Large intestine (tissue), 12 donors: Measurements from ENCODE around the gene CDH12. TPM values are rescaled to one million over a fixed set of nuclear protein-coding genes. Genes with fewer than 3 reads are reported as not detected.
"Not testable (repeated sequence)": the region's sequence is repeated elsewhere in the genome, so short reads cannot be mapped to it uniquely, and the experiment has no call there.

Source experiments
- DNase-seq, 2 donors: peaks; one replicate each; pipeline versions ENCODE4 v3.0.0 to v3.0.0-alpha.2; 2013
- H3K27ac ChIP-seq: one replicate; pipeline ENCODE4 v1.5.1; 2013; ENCODE audit warnings: low read length
- H3K27me3 ChIP-seq: 2 replicates; pipeline ENCODE4 v1.6.1; 2013; ENCODE audit warnings: low read length; ENCODE audit not compliant: control insufficient read depth, insufficient read depth
- H3K36me3 ChIP-seq: 2 replicates; pipeline ENCODE4 v1.6.1; 2013; ENCODE audit warnings: low read length; ENCODE audit not compliant: control insufficient read depth, insufficient read depth
- H3K4me1 ChIP-seq: one replicate; pipeline ENCODE4 v1.6.1; 2013; ENCODE audit warnings: low read length; ENCODE audit not compliant: control insufficient read depth, insufficient read depth
- H3K4me3 ChIP-seq: one replicate; pipeline ENCODE4 v1.5.1; 2013; ENCODE audit warnings: low read length
- H3K9me3 ChIP-seq: one replicate; pipeline ENCODE4 v1.6.1; 2013; ENCODE audit warnings: mild to moderate bottlenecking, low read depth, low read length, moderate library complexity; ENCODE audit not compliant: control insufficient read depth
- WGBS: methylation state at CpG from one replicate; pipeline ENCODE4 v1.1.5; 2013; ENCODE audit warnings: low lambda C conversion rate; ENCODE audit not compliant: insufficient coverage; 5-methylcytosine and 5-hydroxymethylcytosine counted together
- long read RNA-seq, 11 donors: transcript quantifications; one replicate each; lab custom pipeline, GENCODE V29; 2026
- polyA plus RNA-seq: library from polyadenylated mRNA; unstranded; fragments of 120-200 nt; gene quantifications from one replicate; pipeline ENCODE4 v1.2.1, GENCODE V29; 2013

The CDH12 gene
- polyA plus RNA-seq: 1.1 TPM
- long read RNA-seq, donor 1: 0 reads
- long read RNA-seq, donor 2: 0 reads
- long read RNA-seq, donor 3, partial matches to known transcripts: 0 of 1 reads
- long read RNA-seq, donor 3, other reads (novel, unspliced or antisense): 0 of 1 reads
- long read RNA-seq, donor 4: 0 reads
- long read RNA-seq, donor 5: 0 reads
- long read RNA-seq, donor 6: 0 reads
- long read RNA-seq, donor 7: 0 reads
- long read RNA-seq, donor 8, partial matches to known transcripts: 0 of 1 reads
- long read RNA-seq, donor 8, other reads (novel, unspliced or antisense): 0 of 1 reads
- long read RNA-seq, donor 9, partial matches to known transcripts: 0 of 1 reads
- long read RNA-seq, donor 9, other reads (novel, unspliced or antisense): 0 of 1 reads
- long read RNA-seq, donor 10: 0 reads
- long read RNA-seq, donor 11: 0 reads

DNA sequence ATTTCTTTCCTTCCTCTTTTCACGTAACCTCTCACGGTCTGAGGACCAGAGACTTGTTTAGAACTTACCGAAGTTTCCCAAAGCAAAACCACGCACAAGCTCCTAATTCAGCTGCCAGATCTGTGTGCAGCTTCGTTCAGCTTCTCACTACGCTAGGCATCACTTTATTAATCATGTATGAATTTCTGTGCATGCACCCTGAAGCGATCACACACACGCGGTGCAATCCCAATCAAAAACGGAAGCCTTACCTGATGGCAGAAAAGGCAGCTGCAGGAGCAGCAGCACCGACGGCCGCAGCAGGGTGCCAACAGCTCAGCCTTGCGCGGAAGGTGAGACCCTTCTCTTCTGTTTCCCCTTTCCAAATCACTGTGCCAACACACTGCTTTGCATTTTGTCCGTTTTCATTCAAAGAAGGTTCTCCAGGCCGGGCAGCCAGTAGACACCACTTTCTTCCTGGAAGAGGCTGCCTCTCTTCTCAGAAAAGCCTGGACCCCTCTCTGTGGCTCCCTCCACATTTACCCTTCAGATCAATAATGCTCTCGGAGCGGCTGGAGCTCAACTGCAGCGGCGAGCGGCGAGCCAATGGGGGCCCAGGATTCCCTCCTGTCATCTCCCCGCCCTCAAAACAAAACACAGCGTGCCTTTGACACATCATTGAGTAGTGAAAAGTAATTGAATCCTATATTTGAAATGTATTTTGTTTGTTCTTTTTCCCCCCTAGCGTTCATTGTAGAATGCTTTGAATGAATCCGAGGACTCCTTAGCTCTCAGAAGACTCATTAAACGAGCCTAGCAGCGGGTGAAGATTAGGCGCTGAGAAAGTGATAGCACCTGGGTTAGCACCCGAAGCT, at the start of gene CDH12:
CDH12 (minus strand) TSS at position 538 of the 854 bp plus-strand sequence.
- DNase-seq: peak in 1 of 2 donors; percentile 2
- Histone ChIP-seq H3K4me1 (no peaks in the 10 kb centered on the region), H3K27me3 (peaks cover 4% of the 10 kb centered on the region), H3K4me3 (peak within 1 kb of the TSS; percentile 6), H3K9me3 (no peaks in the 10 kb centered on the region), H3K36me3 (no peaks in the 10 kb centered on the region), H3K27ac (no peak within 1 kb of the TSS)
- WGBS: no CpG with 5 or more reads among the region's 31 CpGs

- no peak for DNase-seq
- peaks cover 3% of the 10 kb centered on the region for H3K9me3 ChIP-seq
- H3K27ac ChIP-seq: no peak overlapping the region
- H3K27me3 ChIP-seq: no peaks in the 10 kb centered on the region
- no CpG with 5 or more reads among the region's 5 CpGs for WGBS
- H3K4me1 ChIP-seq: no peaks in the 10 kb centered on the region
- no peaks in the 10 kb centered on the region for H3K36me3 ChIP-seq
- no peak overlapping the region for H3K4me3 ChIP-seq
Observed at GRCh38 chr5:22901885-22902284, 48.7 kb upstream of the CDH12 start.

DNA sequence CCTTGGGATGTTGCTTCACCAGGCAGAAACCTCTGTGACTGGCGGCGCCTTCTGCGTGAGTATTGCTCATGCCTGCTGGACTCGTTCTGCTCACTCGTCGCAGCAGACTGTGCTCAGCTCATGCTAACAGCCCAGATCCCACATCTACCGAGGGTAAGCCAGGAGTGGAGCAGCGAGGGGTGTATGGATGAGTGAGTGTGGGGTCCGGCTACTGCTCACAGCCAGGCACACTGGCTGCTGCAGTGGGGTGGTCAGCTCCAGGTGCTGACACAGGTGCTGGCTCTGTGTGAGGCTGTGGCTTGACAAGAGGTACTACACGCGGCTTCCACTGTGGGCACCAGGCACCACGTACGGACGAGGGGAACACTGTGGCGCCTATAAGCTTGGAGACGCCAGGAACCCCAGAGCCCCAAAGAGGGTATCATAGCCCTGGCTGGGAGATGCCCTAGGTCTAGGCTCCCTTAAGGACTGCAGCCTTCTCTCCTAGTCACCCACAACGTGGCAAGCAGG, 47.7 kb upstream of the CDH12 start:
- Histone ChIP-seq H3K4me3 (no peak overlapping the region), H3K36me3 (no peaks in the 10 kb centered on the region), H3K9me3 (peaks cover 3% of the 10 kb centered on the region), H3K27me3 (no peaks in the 10 kb centered on the region), H3K4me1 (no peaks in the 10 kb centered on the region), H3K27ac (no peak overlapping the region)
- no peak for DNase-seq
- no CpG with 5 or more reads among the region's 17 CpGs for WGBS

GRCh38 chr5:22899341-22899740, 46.2 kb upstream of the CDH12 start:
- Histone ChIP-seq H3K27me3 (no peaks in the 10 kb centered on the region), H3K9me3 (peaks cover 3% of the 10 kb centered on the region), H3K27ac (no peak overlapping the region), H3K4me3 (no peak overlapping the region), H3K4me1 (no peaks in the 10 kb centered on the region), H3K36me3 (no peaks in the 10 kb centered on the region)
- DNase-seq: no peak
- WGBS: 98% methylated on average over 5 of the region's 8 CpGs

DNA sequence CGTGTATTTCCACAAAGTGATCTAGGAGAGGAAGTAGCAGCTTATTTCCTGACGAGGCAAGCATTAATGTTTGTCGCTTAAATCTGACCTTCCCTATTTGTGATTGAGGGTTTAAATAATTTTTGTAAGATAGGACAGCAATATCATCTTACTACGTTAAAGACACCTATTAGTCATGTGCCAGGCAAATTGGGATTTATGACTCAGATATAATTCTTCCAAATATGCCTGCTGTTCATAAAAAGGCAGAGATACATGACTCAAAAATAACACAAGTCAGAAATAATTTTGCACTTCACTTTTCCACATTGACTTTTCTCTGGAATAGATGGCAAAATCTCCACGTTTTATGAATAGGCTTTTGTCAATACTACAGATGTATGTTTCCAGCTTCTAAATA, 43.0 kb upstream of the CDH12 start:
- Histone ChIP-seq H3K27me3 (no peaks in the 10 kb centered on the region), H3K4me1 (no peaks in the 10 kb centered on the region), H3K9me3 (no peaks in the 10 kb centered on the region), H3K27ac (no peak overlapping the region), H3K36me3 (no peaks in the 10 kb centered on the region), H3K4me3 (no peak overlapping the region)
- 81% methylated on average over 5 of the region's 5 CpGs for WGBS
- DNase-seq: no peak

GRCh38 chr5:22892441-22892840, 39.3 kb upstream of the CDH12 start:
- Histone ChIP-seq H3K36me3 (no peaks in the 10 kb centered on the region), H3K27ac (no peak overlapping the region), H3K4me3 (no peak overlapping the region), H3K9me3 (no peaks in the 10 kb centered on the region), H3K4me1 (no peaks in the 10 kb centered on the region), H3K27me3 (no peaks in the 10 kb centered on the region)
- DNase-seq: no peak
- 87% methylated on average over 2 of the region's 4 CpGs for WGBS

GRCh38 chr5:22889720-22890119, 36.6 kb upstream of the CDH12 start:
- 94% methylated on average over 2 of the region's 2 CpGs for WGBS
- no peaks in the 10 kb centered on the region for H3K9me3 ChIP-seq

DNA sequence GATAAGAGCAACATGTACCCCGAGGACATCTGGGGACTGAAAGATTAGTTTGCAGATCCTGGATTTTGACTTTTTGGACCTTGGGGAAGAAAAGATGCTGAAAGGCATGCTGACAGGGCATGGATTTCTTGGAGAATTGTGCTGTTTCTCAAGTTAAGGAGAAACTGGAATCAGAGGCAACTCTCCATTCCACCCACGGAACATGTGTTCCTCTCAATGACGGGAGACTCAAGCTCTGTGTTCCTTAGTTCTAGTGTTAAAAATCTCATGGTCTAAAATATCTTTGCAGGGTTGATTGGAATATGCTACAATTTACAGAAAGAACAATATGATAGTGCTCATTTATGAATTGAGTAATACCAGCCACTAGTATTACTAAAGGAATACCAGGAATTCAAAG, 34.4 kb upstream of the CDH12 start:
- Histone ChIP-seq H3K4me1 (no peaks in the 10 kb centered on the region), H3K27ac (no peak overlapping the region), H3K27me3 (no peaks in the 10 kb centered on the region), H3K4me3 (no peak overlapping the region), H3K36me3 (no peaks in the 10 kb centered on the region), H3K9me3 (no peaks in the 10 kb centered on the region)
- WGBS: 80% methylated on average over 1 of the region's 3 CpGs
- DNase-seq: no peak

More at GRCh38 chr5:22889720-22890119, 36.6 kb upstream of the CDH12 start:
- Histone ChIP-seq H3K36me3 (no peaks in the 10 kb centered on the region), H3K4me3 (no peak overlapping the region), H3K4me1 (no peaks in the 10 kb centered on the region), H3K27ac (no peak overlapping the region), H3K27me3 (no peaks in the 10 kb centered on the region)
- DNase-seq: no peak

- not testable (repeated sequence) for DNase-seq, H3K9me3 ChIP-seq, H3K36me3 ChIP-seq, H3K27ac ChIP-seq, H3K4me1 ChIP-seq, H3K27me3 ChIP-seq, H3K4me3 ChIP-seq
- 83% methylated on average over 1 of the region's 5 CpGs for WGBS
Observed at GRCh38 chr5:22858911-22859310, 5.8 kb upstream of the CDH12 start.

GRCh38 chr5:22855824-22856223, 2.7 kb upstream of the CDH12 start:
- H3K27ac ChIP-seq: no peak overlapping the region
- no peaks in the 10 kb centered on the region for H3K9me3 ChIP-seq
- 65% methylated on average over 4 of the region's 4 CpGs for WGBS
- H3K4me1 ChIP-seq: no peaks in the 10 kb centered on the region
- peaks cover 4% of the 10 kb centered on the region for H3K27me3 ChIP-seq
- H3K4me3 ChIP-seq: no peak overlapping the region
- no peak for DNase-seq
- H3K36me3 ChIP-seq: no peaks in the 10 kb centered on the region
